M059J (cell line): ENCODE results near the gene LAIR2. TPM values are rescaled to one million over a fixed set of nuclear protein-coding genes. Genes with fewer than 3 reads are reported as not detected.

ENCODE experiments used
- DNase-seq: peaks from one replicate; pipeline ENCODE4 v3.0.0-alpha.2; 2012; ENCODE audit warnings: low read depth
- total RNA-seq: library from RNA; depleted of rRNA; stranded (reverse); fragments of >200 nt; shearing (Covaris generic); gene quantifications from 2 replicates; pipeline ENCODE4 v1.2.3, GENCODE V29; 2014; rRNA removed

LAIR2 gene
- total RNA-seq, 1 experiment from 2014 or later: not detected

DNA sequence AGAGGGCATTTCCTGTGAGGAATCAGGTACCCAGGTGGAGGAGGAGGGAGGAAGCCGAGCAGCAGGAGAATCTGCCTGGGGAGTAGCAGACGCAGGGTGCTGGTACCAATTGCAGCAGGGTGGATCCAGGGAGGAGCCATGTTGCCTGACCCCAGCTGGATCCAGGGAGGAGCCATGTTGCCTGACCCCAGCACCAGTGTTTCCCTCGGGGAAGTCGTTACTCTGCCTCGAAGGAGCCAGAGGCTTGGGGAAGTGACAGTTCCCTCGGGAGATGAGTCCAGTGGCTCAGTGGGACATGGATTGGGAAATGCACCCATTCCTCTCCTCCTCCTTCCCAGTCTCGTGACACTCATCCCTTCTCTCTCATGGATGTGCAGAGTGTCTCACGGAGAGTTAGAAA lies 31.5 kb downstream of the LAIR2 start:
- DNase-seq: no peak

DNA sequence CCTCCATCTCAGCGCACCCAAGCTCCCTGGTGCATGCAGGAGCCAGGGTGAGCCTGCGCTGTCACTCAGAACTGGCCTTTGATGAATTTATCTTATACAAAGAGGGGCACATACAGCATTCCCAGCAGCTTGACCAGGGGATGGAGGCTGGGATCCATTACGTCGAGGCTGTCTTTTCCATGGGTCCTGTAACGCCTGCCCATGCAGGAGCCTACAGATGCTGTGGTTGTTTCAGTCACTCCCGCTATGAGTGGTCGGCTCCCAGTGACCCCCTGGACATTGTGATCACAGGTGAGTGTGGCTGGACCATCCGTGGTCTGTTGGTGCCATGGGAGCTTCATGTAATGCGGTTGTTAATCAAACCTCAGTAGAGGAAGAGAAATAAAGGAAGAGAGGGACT lies 33.0 kb downstream of the LAIR2 start:
- no peak for DNase-seq

DNA sequence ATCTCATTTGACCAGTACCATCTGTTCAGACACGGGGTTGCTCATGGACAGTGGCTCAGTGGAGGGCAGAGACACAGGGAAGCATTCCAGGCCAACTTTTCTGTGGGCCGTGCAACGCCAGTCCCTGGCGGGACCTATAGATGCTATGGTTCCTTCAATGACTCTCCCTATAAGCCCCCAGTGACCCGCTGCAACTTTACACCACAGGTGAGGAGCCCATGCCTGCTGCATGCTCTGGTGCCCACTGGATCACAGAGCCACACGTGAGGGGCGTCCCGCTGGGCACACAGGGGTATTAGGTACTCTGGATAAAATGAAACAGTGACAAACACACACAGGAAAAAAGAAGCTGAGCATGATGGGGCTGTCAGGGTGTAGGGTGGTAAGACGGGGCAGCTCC lies 34.3 kb downstream of the LAIR2 start:
- DNase-seq: no peak

DNA sequence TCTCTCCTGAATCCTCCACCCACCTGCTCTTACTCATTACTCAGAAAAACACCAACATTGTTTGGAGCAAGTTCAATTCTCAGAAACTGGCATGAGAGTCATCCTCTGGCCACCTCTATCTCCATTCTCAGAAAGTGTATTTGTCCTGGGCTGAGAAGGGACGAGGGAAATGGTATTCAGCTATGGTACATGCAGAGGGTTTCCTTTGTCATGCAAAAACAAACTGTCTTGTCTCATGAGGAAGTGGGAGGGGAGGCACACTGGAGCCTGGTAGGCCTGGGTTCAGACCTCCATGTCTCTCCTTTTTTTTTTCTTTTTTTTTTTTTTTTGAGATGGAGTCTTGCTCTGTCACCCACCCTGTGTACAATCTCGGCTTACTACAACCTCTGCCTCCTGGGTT lies 39.1 kb downstream of the LAIR2 start:
- no peak for DNase-seq

DNA sequence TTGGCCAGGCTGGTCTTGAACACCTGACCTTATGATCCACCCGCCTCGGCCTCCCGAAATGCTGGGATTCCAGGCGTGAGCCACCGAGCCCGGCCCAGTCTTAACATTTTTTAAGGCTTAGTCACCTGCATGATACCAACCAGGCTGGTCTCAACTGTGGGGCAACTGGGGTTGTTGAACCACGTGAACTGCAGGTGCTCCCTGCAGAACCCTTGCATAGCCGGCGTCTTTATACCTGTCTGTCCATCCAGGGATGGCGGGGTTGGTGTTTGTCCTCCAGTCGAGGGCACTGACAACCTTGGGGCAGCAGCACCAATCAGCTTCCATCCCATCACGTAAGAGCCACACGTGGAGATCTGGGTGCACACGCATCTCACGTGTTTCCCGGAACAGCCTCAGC lies 46.2 kb downstream of the LAIR2 start:
- no peak for DNase-seq

DNA sequence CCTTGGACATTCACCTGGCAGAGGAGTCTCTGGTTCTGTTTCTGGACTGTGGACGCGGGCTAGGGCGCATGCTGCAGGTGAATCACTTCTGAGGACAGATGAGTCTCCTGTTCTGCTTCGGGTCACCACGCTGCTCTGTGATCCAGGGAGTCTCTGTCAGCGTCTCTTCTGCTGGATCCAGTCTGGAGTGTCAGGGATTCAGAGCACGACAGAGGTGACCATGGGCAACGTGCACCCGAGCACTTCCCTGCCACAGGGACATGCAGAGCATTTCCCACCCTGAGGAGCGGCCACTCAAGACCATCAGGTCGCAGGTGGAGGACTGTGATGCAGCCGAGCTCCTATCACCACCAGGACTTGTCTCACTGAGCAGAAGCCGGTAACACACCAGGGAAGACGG lies 46.6 kb downstream of the LAIR2 start:
- DNase-seq: no peak

DNA sequence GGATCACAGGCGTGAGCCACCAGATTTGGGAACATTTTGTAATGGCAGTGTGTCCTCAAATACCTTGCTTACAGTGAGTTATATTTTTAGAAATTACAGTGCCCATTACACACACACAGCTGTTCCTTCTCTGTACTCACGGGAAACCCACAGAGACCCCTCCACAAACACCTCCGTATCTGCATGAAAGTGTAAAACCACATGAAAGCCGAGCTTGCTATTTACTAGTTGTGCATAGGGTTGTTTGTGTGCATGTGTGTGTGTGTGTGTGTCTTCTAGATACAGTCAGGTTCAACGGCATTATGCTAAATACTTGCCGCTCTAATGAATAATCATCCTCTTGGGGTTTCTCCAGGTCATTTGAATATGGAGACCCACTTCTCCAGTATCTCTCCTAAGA lies 48.7 kb downstream of the LAIR2 start:
- DNase-seq: no peak

DNA sequence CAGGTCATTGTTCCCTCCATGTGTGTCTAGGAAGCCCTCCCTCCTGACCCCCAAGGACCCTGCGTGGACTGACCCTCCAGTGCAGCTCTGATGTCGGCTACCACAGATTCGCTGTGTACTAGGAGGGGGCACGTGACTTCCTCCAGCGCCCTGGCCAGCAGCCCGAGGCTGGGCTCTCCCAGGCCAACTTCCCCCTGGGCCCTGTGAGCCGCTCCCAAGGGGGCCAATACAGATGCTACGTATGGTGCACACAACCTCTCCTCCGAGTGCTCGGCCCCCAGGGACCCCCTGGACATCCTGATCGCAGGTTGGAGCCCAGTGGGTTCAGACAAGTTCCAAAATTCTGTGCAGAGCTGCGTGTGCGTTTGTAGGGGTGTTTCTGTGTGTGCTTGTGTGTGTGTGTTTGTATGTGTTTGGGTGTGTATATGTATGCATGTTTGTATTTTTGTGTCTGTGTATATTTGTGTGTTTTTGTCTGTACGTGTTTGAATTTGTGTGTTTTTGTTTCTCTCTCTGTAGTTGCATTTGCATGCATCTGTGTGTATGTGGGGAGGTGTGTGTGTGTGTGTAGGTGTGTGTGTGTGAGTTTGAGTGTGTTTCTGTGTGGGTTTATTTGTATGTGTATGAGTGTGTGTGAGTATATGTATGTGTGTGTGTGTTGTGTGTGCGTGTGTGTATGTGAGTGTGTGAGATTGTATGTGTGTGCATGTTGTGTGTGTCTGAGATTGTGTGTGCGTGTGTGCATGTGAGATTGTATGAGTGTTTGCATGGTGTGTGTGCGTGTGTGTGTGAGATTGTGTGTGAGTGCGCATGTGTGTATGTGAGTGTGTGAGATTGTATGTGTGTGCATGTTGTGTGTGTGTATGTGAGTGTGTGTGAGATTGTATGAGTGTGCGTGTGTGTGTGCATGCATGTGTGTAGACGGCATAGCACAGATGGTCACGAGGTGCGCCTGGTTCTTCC lies 49.6 kb downstream of the LAIR2 start:
- DNase-seq: no peak

DNA sequence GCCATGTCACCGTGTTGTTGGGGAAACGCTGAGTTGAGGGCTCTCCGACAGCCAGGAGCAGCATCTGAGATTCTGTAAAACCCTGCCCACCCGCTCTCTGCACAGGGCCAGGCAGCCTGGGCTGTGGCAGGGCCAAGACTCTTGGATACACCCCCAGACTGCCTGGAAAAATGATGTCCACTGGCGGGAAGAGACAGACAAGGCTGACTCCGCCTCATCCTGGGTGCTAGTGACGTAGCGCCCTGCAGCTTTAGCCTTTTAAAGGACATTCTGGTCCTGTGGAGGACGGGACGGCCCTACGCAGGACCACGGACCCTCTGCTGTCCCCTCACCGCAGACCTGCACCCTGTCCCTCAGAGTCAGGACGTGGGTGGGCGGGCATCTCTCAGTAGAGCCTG lies 50.3 kb downstream of the LAIR2 start:
- no peak for DNase-seq

DNA sequence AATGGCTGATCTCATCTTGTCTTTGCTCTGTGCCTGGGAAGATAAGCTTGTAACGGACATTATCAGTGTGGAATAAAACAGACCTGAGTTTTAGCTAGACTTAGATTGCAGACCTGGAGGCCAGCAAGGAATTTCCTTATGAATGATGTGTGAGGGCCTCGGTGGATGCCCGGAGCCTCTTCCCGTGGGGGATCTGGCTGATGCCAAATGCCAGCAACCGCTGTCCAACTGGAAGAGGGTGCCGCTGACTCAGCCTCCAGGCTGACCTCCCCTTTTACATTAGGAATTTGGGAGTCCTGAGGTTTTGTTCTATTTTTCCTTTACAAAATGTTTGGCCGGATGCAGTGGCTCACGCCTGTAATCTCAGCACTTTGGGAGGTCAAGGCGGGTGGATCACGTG lies 51.4 kb downstream of the LAIR2 start:
- no peak for DNase-seq

DNA sequence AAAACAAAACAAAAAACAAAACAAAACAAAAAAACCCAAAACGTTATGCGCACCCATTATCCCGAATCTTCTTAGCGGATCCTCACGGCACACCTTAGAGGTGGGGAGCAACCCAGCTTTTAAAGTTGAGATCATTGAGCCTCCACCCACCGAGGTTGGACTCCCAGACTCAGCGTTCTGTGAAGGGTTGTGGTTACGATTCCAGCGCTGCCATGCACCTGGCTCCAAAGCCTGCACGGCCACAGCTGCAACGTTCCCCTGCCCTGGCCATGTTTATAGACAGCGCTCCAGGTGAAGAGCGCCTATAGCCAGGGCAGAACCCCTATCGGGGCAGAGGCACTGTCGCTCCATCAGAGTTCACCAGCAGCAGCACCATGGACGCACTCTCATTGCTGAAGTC lies 52.3 kb downstream of the LAIR2 start:
- DNase-seq: no peak

DNA sequence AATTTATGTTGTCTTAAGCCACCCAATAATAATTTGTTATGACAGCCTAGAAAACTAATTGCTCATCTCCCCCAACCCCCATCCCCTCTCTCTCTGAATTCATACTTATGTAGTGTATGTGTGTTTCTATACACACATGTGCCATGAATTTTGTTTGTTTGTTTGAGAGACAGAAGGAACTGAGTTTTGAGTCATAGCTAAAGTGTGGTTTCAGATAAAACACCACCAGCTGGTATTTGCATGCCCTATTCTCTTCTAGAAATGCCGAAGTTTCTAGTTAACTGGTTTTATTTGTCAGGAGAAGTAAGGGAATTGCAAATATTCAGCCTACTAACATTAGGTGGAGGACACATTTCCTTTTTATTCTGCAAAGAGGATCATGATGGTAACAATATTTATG lies 53.6 kb downstream of the LAIR2 start:
- DNase-seq: no peak

DNA sequence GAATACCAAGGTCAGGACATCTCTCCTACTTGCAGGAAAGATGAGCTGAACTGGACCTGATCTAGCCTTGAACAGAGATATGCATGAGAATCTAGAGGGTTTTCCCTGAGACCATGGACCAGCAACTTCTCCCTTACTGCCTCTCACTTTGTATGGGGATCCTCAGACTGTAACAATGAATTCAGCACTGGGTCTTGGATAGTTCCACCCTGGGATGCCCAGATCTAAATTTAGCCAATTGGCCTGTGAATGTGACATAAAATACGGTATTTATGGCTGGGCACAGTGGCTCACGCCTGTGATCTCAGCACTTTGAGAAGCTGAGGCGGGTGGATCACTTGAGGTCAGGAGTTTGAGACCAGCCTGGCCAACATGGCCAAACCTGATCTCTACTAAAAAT lies 55.7 kb downstream of the LAIR2 start:
- DNase-seq: no peak

Other genes with a start within 250 kb of the LAIR2 start
- not detected in 2 replicates for gene LILRB5, start 245.6 kb upstream of the LAIR2 start, total RNA-seq
- gene LILRB2, start 221.7 kb upstream of the LAIR2 start, total RNA-seq: not detected in 2 replicates
- not detected in 2 replicates for gene LILRA5, start 189.7 kb upstream of the LAIR2 start, total RNA-seq
- gene LILRA4, start 163.7 kb upstream of the LAIR2 start, total RNA-seq: not detected in 2 replicates
- 0.15 TPM in 1 of 2 replicates, not detected in the other for gene LAIR1, start 137.9 kb upstream of the LAIR2 start, total RNA-seq
- not detected in 2 replicates for gene TTYH1, start 87.4 kb upstream of the LAIR2 start, total RNA-seq
- 8.6 and 10.5 TPM in 2 replicates for gene LENG8, start 53.6 kb upstream of the LAIR2 start, total RNA-seq
- gene LENG9, start 39.1 kb upstream of the LAIR2 start, total RNA-seq: 1.2 and 2.0 TPM in 2 replicates
- gene CDC42EP5, start 29.5 kb upstream of the LAIR2 start, total RNA-seq: 0.25 TPM in 1 of 2 replicates, not detected in the other
- gene LILRA2, start 71.0 kb downstream of the LAIR2 start, total RNA-seq: not detected in 2 replicates
- gene LILRA1, start 90.8 kb downstream of the LAIR2 start, total RNA-seq: not detected in 2 replicates
- gene LILRB1, start 127.7 kb downstream of the LAIR2 start, total RNA-seq: not detected in 2 replicates
- gene LILRB4, start 160.2 kb downstream of the LAIR2 start, total RNA-seq: not detected in 2 replicates
- not detected in 2 replicates for gene KIR3DL3, start 221.6 kb downstream of the LAIR2 start, total RNA-seq
- gene KIR2DL3, start 235.7 kb downstream of the LAIR2 start, total RNA-seq: not detected in 2 replicates